CD4-positive, alpha-beta T cell treated with Interferon alpha-2 for 1 hour (primary cell): ENCODE data around the gene CACNA1C.

Source experiments
- DNase-seq, 2 donors: peaks; one replicate each; pipeline ENCODE4 v3.0.0-alpha.2; 2020 to 2022

The CACNA1C gene

DNA sequence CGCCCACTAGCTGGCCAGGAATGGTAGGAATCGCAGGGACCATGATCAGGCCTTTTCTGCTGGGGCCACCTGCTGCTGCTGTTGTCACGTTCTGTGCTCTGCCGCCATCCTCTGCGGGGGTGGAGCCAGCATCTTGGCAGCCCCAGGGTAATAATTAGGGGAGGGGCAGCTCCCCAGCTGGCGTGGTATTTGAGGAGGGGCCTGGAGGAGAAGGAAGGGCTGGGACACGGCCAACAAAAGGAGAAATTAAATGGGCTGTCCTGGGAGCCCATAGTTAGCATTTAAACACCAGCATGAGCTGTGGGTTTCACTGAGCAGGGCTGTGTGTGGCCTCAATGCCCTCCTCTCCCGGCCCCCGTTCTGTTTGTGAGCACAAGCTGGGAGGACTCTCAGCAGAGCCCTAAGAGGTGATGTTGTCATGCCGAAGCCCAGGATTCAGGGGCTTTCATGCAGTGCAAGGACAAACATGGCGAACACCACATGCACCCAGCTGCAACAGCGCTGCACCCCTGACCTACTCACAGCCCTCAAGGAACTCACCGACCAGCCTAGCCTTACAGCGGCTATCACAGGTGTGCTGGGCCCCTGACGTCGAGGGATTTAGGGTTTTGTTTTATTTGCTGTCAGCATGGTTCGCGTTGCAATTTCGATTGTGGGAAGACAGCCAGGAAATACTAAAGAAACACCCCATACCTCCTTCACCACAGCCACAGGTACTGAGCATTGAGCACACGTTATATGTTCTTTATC is 324.3 kb downstream of the CACNA1C start:
- no peak for DNase-seq

DNA sequence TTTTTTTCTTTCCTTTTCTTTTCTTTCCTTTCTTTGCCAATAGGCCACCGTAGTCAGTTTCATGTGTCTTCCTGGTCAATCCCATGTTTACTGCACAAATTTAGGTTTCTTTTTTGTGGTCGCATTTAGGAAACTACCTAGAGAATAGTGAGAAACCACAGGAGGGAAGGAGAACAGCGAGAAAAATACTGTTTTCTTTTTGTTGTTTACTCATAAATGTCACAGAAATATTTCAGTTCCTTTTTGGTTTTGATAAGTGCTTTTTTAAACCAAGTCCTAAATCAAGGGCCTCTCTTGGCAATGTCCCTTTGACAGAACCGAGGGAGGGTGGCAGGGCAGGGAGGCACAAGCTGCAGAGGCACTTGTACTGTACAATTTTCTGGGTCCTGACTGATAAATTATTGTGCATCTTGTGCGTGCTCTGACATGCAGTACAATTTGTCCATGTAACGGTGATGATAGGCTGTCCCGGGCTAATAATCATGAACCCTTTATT is 326.1 kb downstream of the CACNA1C start:
- no peak for DNase-seq

DNA sequence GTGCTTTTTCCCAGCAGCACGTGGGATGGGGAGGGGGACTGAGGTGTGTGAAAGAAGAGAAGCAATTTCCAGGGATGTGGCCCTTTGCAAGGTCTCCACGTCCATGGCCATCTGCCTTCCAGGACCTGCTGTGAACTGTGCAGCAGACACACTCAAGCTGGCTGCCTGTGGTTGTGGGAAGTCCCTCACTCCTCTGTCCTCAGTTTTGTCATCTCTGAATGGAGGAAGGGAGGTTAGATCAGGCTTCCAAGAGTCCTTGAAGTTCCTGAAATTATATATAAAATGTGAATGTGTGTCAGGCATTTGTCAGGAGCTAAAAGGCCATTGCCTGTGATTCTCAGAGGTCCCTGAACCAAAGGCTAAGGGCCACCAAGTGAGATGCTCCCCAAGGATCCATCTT is 328.2 kb downstream of the CACNA1C start:
- DNase-seq: no peak

DNA sequence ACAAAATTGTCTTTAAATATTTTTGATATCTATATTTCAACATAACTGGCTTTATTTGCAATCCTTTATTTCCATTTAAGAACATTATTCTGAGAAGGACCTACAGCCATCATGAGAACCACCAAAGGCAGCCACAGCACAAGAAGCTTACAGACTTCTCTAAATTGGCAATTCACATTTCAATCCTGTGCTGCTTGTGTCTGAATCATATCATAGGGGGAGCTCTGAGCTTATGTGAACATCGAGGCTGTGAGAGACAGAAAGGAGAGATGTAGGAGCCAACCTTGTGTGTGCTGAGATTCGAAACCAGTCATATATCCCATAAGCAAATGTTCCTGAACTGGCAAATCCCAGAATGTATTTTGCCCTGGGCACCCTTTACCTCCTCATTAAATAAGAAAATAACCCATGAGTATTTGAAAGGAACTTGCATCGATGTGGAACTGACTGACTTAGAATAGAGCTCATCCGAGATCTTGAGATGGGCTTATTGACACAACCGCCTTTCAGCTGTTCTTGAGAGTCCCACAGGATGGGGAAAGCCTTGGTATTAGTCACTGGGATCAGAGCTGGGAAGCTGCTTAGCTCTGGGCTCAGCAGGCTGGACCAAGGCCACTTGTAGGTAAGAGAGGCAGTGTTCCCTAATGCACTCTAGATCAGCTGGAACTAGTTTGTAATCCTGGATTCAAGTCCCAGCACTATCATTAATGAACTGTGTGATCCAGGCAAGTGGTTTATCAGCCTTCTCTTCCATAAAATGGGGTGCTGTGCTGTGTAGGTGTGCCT is 329.8 kb downstream of the CACNA1C start:
- no peak for DNase-seq

DNA sequence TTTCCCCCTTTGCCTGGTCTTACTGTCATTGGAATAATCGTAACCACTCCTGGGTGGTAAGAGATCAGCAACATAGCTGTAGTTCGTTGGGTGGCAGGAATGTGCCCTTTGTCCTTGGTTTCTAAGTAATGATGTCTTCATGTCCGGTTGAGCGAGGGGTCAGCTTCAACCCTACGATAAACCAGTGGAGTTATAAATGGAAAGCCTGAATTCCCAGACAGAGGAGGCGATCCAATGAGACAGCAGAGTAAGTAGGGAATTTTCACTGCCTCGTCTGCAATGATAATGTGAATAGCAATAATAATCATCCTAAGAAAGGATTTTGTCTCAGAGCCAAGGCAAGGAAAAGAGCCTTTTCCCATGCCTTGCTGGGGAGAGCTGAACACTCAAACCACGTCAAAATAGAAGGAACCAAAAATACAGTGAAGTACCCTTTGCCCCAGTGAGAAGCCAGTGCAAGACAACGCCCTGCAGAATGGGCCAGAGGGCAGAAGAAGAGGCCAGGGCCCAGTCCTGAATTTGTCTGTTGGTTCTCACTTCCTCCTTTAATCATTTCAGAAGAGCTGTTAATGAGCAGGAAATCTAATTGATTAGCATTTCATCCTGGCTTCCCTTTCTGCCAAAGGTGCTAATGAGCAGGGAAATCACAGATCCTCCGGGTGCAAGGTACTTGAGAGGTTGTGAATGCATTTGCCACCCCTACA is 330.7 kb downstream of the CACNA1C start:
- DNase-seq: no peak

DNA sequence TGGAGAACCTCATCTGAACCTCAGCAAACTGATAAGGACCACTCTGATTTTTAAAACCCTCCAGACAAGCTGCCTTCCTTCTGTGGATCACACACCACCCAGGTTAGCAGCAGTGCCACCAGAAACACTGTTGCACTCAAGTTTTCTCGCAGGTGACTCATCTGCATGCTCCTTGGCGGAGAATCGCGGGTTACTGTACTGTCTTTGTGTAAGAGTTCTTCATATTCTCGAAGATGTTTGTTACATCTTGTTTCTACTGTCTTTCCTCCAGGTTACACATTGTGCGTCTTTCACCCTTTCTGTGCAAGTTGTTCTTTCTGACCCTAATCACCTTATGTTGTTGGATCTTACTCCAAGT is 331.2 kb downstream of the CACNA1C start:
- DNase-seq: no peak

DNA sequence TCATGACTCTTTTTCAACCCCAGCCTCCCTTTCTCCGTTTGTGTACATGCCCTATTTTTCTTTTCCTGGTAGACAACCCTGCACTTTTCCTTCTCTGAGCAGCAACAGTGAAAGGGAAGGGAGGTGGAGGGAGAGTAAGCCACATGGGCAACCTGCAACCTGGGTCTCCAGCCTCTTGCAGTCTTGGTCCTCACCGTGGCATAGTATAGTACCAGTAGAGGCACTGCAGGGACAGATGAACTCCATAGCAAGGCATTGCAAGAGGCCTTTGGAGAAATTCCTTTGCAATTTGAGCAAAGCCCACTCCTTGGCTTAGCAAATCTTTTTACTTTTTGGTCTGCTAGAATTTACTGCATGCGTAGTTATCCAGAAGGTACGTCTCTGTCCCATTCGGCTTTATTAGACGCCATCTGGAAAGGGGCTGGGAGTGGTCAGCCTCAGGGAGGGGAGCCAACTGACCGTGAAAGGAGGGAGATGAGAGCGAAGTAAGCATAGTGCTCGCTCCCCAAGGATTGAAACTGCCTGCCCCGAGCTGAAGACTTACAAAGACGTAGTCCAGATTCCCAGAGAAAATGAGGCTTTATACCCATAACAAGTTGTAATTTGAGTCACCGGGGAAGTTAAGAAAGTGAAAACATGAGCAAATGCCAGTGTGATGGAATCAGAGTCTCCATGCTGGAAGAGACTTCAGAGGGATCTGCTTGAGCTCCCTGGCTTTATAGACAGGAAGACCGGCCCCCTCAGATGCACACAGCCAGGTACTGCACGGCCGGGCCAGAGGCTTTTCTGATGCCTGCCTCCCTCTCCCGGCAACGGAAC is 332.0 kb downstream of the CACNA1C start:
- DNase-seq: no peak

DNA sequence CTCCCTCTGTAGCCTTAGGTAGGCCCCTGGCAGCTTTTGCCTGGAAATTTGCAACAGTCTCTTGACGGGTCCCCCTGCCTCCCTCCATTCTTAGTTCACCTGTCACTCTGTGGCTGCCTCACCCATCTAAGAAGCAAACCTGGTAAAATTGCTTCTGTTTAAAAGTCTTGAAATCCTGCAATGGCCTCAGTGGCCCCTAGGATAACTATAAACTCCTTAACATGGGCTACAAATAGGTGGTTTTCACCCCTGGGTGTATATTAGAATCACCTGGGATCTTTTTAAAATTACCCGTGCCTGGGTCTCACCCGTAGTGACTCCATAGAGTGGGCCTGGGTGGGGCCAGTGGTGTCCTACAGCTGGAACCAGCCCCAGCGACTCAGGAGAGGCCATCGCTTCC is 332.7 kb downstream of the CACNA1C start:
- DNase-seq: no peak

DNA sequence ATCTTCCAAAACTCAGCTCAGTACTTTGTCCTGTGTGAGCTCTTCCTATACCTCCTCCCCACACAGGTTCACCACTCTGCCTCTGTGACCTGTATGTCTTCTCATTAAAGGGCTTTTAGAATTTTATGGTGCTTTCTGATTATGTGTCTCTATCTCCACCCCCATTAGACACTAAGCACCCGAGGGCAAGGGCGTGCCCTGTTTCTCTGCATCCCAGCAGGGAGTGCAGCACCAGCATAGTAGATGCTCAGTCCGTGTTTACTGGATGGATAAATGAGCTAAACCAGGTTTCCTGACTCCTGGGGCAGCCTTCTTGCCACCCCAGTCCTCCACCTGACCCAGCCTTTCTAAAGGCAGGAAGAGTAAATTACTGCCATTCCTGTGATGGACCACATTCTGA is 333.8 kb downstream of the CACNA1C start:
- DNase-seq: no peak

DNA sequence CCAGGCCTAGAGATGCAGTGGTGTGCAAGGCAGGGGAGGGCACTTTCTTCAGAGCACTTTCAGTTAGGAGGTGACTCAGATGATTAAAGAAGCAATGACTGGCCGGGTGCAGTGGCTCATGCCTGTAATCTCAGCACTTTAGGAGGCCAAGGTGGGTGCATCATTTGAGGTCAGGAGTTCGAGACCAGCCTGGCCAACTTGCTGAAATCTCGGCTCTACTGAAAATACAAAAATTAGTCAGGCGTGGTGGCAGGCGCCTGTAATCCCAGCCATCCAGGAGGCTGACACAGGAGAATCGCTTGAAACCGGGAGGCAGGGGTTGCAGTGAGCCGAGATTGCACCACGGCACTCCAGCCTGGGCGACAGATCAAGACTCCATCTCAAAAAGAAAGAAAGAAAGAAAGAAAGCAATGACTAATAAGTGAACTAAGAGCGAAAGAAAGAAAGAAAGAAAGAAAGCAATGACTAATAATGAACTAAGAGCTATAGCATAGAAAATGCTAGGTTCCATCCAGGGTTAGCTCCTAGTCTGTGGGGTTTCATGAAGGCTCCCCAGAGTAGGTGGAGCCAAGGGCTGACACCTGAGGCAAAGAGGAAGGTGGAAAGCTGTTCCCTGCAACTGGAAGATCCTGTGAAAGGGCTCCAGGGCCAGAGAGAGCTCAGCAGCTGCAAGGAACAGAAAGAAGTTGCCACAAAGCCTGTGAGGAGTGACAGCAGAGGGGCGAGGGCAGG is 334.5 kb downstream of the CACNA1C start:
- DNase-seq: no peak

DNA sequence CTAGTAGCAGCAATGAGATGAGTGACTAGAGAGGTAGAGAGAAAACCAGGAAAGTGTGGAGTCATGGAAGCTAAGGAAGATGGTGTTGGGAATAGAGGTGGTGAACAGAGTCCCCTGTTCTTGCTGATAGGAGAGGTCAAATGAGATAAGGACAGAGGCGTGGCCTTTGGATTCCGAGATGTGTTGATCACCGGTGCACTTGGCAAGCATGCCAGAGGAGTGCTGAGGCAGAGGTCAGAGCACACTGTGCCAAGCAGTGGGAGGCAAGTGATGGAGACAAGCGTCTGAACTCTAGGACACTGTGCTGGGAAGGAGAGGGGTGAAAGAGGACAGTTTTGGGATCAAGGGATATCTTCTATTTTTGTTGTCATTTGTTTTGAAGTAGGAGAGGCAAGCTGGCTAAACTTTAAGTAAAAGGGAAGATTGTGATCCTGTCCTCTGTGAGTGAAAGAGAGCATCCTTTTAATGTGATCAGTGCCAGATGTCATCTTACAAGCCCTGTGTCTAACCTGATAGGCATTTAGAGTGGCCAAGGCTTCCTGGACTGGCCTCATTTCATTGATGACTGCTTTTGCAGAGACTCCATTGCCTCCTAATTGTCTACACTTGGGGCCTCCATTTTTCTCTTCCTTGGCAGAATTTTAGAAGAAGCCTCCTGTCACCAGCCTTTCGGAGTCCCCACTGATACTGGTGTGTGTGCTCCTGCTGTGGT is 336.4 kb downstream of the CACNA1C start:
- DNase-seq: no peak

DNA sequence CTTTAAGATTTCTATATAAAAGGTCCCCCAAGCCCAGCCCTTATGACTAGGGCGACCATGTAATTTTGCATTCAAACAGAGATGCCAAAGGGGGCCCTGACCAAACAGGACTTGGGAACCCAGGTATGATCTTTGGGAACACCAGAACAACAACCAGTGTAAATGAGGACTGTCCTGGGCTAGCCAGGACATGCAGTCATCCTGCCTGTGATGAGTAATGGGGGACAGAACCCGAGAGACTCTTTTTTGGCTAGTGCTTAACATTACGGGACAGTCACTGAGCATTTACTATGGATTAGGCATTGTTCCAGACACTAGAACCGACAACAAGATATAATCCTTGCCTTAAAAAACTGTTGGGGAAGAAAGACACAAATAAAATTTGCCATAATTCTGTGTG is 337.3 kb downstream of the CACNA1C start:
- DNase-seq: no peak

DNA sequence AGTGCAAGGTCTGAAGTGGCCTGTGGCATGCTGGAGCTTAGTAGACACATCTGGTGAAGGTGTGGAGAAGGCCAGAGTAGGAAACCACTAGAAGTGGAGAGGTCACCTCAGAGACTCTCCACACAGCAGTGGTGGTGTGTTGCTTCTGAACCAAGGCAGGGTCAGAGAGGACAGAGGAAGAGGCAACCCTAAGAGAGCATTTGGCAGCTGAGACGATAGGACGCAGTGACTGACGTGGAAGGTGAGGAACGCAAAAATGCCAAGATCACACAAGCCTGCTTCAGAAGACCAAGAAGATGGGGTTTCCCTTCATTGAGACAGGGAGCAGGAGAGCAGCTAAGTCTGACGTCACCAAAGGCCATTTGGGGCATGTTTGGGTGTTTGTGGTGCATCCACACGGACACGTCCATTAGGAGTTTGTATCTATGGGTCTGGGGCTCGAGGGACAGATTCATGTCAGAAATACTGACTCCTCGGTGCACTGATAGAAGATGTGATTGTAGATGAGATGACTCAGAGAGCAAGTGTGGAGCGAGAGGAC is 338.1 kb downstream of the CACNA1C start:
- DNase-seq: no peak

DNA sequence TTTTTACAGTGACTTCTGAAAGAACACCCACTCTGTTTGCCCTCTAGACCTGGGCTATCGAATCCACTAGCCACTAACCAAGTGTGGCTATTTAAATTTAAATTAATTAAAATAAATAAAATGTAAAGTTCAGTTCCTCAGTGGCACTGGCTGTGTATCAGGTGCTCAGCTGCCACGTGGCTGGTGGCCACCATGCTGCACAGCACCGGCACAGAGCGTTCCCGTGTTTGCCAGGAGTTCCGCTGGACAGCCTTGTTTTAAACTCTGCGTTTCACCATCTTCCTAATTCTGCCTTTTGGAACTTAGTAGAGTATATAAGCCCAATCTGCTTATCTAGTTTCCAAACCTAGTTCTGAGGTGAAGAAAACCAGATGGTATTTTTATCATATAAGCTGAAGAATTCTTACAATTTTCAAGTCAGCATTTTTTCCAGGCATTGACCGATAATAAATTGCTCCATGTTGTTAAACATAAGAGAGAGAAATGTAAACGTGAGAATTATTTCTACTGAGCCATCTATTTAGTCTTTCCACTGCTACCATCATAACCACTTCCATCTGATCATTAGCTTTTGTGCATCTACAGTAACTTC is 339.0 kb downstream of the CACNA1C start:
- no peak for DNase-seq

DNA sequence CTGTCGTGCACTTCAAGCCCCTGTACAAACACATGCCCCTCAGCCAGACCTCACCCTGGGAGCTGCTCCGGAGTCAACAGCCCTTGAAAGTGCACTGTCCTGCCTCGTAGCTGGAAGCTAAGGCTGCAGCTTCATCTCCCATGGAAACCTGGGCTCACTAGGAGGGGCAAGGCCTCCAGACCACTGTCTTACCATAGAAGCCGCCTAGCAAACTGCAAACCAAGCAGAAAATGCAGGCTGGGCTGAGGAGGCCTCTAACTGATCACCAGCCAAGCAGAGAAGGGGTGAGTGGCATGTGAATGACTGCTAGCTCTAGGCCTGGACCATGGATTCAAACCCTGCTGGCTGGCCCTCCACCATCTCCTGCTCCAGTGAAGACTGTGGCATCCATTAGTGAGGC is 340.2 kb downstream of the CACNA1C start:
- no peak for DNase-seq

DNA sequence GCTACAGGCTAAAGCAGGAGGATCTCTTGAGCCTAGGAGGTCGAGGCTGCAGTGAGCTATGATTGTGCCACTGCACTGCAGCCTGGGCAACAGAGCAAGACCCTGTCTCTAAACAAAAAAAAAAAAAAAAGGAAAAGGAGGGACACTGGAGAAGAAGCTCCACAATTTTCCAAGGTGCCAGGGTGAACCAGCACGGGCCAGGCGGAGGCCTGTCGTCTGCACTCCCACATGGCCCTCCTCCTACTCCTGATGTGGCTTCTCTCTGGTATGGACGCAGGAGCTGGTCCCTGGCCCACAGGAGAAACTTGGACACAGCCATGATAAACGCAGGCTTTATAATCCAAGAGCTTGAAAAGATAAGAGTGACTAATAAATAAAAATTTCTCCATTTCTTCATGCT is 341.2 kb downstream of the CACNA1C start:
- DNase-seq: no peak

DNA sequence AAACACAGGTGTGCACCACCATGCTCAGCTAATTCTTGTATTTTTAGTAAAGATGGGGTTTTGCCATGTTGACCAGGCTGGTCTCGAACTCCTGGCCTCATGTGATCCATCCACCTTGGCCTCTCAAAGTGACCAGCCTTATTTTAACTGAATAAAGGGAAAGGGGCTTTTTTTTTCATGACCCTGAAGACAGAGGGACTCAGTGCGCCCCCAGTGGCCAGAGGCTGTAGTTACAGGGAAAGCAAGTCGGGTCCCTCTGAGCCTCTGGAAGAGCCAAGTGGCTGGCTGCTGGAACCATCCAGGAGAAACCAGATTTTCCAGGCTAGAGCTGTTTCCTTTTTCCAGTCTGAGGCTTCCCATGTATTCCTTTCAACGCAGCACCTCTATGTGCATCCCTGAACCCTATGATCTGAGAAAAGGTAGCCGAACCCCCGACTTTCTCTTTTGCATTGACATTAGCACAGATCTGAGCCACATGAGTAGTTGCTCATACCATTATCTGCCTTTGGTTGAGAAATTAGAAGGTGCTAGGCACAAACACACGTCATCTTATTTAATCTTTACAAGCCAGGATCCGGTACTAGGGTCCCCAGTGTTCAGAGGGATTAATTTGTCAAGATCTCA is 342.7 kb downstream of the CACNA1C start:
- peak; percentile 16 to 26 for DNase-seq

DNA sequence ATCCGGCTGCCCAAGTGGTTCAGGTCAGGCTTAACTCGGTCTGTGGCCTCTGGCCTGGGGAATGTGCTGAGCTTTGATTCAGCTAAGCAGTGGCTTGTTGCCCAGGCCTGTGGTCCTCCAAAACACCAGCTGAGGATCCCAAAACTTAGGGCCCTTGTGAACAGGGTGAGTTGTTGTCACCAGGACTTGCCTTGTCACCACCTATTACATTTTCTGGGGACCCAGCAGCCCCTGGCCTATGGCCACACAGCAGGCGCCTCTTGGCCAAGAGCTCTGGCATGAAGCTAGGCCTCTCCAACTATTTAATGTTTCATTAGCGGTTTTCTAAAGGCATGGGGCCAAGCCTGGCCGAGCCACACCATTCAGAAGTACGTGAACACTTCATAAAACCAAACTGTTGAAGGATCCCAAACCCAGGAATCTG is 343.7 kb downstream of the CACNA1C start:
- DNase-seq: no peak

DNA sequence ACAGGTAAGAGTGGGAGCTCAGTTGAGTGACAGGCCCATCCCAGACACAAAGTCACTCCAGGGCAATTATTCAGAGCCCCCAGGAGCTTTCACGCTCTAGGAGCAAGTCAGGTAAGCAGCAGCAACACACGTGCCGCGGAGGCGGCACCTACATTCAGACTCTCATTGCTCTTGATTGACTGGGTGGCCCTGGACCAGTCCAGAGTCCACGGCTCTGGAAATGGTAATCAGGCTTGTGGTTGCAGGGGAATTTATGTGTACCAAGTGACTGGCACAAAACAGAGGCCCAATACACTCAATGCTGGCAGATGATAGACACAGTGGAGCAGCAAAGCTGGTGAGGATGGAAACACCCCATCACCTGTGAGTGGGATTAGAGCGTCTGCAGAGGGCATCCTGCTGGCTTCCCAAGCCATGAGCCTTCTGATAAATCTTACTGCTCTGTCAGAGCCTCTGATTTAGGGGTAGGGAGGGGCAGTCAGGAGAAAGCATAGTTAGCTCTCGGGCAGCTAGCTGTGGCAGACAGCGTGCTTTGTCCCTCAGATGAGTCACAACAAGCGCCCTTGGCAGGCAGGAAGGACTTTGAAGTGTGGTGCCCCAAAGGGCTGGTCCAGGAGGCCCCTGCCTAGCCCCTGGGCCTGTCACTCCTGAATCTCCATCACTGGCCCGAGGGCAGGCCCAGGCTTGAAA is 344.7 kb downstream of the CACNA1C start:
- no peak for DNase-seq

DNA sequence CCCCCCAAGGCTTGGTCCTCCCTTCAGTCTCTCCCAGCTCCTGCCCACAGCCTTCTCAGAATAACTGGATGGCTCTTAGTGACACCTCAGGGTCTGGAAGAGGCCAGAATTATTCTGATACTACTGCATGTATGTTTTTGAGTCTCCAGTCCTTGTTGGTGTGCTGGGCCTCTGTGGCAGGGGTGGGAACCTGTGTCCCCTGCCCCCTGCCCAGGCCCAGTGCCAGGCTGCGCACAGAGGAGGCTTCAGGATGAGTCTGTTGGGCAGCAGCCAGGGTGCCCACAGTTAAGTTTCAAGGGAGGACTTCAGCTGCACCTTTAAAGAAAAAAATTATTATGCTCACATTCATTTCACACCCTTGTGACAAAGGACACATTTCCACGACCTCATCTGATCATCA is 348.3 kb downstream of the CACNA1C start:
- DNase-seq: no peak
